Stimulated activated CD4-positive, alpha-beta T cell treated with anti-CD3 and anti-CD28 coated beads, TNF-alpha, amount 100 ng/mL, for 48 hours (primary cell): ENCODE results near the gene ZNF83.
"Not testable (repeated sequence)": the region's sequence is repeated elsewhere in the genome, so short reads cannot be mapped to it uniquely, and the experiment has no call there.

Source experiments
- DNase-seq, 3 donors: peaks; one replicate each; pipeline ENCODE4 v3.0.0-alpha.2; 2020; ENCODE audit warnings: low read depth in 3 of 3

ZNF83 gene

DNA sequence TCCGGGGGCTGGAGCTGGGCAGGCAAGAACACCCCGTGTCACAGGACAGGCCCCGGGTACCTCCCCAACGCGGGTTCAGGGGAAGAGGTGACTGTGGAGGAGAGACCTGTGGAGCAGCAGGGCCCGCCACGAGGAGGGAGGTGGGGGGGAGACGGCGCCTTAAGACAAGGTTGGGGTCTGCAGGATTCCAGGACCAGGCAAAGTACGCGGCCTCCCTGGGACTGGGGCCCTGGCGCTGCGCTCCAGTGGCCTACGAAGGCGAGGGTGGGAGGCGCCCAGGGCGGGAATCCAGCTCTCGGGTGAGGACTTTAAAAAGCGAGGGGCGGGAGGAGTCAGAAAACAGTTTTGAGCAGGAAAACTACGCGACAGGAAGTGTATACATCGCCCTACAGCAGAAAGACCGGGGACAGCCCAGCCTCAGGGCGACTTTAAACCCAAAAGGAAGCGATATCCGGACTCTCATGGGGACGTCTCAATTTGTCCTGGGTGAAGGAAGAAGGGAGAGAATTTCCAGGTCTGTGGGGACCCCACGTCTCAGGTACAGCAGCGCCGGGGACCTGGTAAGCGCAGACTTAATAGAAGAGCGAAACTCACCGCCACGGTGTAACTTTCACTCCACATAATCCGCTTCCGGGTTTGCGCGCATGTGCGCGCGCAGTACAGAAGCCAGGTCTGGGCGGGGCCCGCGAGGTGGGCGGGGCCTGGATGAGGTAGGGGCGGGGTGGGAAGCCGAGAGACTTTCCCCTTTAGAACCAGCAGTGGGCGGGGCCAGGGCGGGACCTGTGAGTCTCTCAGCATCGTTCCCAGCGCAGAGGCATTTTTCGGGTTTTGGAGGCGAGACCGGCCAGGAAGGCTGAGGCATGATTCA, at the start of gene ZNF83:
Gene ZNF83, minus strand, starts transcription at position 638 of the 868 bp plus-strand sequence.
- DNase-seq, result peak; percentile 79 to 91 (median 83)

DNA sequence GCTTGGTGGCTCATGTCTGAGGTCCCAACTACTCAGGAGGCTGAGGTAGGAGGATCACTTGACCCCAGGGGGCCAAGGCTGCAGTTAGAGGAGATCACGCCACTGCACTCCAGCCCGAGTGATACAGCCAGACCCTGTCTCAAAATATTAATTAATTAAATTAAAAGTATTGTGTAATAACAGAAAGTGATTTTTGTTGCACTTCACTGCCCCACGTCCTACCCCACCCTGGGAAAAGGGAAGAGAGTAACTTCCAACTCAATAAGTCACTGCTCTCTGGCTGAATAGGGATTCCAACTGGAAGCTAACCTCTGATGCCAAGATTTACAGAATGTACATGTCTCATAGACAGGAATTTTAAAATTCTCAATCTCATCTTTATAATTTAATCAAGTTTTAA, 49.5 kb upstream of the ZNF83 start:
- DNase-seq, result no peak

DNA sequence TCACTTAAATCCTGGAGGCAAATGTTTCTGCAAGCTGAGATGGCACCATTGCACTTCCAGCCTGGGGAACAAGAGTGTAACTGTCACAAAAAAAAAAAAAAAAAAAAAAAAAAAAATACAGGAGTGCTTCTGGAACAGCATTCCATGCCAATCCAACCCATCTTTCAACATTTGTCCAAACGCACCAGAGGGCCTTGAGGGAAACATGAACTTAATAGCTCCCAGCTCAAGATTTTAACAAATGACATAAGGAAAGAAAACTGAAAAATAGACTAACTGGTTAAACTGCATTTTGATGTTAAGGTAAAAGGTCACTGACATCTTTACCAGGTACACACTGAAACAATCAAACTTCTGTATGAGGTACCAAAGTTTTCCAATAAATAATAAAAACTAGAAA, 47.7 kb upstream of the ZNF83 start:
- no peak for DNase-seq

DNA sequence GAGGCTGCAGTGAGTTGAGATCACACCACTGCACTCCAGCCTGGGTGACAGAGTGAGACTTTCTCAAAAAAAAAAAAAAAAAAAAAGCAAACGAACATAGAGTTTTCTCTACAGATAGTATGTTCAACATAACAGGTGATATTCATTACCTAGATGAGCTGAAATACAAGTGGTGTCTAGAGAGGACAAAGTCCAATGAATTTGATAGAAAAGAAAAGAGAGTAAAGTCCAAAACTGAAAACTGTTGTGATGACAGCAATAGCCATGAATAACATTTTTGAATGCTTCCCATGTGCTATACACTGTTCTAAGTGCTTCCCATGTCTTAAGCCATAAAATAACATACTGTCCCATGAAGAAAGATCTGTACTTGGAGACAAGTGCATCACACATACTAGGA, 43.1 kb upstream of the ZNF83 start:
- DNase-seq, result not testable (repeated sequence)

DNA sequence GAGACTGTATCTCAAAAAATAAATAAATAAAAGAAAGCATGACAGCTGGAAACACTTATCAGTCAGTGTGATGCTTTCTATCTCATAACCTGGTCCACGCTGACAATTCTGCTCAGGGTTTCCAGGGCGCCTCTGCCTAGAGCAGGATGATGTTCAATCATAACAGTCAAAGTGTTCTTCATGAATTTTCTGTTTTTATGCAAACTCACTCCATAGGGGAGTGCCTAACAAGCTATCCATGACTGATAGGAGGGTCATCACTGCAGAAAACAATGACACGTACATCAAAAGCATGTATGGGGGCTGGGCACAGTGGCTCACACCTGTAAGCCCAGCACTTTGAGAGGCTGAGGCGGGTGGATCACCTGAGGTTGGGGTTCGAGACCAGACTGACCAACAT, 41.4 kb upstream of the ZNF83 start:
- DNase-seq, result no peak

DNA sequence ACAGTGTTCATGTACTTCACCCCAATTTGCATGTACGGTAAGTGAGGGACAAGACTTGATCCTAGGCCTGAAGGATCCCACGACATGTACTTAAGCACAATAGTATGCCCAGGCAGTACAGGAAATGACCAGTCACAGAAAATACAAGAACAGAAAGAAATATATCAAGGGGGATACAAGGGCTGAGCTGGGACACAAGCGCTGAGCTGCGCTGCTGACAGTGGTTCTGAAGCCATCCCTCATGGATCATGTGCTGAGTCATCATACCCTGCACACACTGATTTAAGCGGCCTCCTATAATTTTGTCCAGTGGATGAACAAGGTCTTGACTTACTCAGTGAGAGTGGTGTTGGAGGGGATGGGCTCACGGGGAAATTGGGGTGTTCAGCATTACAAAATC, 37.1 kb upstream of the ZNF83 start:
- DNase-seq, result not testable (repeated sequence)

DNA sequence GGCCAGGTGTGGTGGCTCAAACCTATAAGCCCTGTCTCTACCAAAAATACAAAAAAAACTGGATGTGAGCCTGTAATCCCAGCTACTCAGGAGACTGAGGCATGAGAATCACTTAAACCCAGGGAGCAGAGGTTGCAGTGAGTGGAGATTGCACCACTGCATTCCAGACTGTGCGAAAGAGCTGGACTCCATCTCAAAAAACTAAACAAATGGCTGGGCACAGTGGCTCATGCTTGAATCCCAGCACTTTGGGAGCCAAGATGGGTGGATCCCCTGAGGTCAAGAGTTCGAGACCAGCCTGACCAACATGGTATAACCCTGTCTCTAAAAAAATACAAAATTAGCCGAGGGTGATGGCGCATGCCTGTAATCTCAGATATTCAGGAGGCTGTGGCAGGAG, 34.9 kb upstream of the ZNF83 start:
- DNase-seq, result no peak

DNA sequence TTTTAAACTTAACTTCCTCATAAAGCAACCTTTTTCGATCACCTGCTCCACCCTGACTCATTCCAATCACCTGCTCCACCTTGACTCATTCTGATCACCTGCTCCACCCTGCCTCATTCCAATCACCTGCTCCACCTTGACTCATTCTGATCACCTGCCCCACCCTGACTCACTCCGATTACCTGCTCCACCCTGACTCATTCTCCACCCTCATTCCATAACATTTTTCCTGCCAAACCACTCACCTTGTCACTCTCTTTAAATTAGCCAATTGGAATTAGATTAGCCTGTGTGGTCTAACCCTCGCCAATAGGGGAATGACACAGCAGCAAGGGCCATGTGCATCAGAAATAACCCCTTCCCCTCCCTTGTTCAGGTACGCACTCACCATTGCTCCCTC, 31.9 kb upstream of the ZNF83 start:
- DNase-seq, result no peak

DNA sequence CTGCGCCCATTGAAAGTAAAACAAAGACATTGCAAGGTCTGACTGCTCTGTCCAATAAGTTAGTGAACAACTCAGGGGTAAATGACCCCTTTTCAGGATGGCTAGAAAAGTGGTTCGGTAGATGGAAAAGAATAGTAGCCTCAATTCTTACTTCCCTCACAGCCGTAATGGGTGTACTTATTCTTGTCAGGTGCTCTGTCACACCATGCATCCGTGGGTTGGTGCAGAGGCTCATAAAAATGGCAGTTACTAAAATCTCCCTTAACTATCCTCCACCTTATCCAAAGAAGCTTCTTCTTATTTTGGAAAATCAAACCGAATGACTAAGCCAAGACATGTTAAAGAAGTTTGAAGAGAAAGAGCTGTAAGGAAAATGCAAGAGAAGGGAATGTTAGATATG, 31.4 kb upstream of the ZNF83 start:
- no peak for DNase-seq

DNA sequence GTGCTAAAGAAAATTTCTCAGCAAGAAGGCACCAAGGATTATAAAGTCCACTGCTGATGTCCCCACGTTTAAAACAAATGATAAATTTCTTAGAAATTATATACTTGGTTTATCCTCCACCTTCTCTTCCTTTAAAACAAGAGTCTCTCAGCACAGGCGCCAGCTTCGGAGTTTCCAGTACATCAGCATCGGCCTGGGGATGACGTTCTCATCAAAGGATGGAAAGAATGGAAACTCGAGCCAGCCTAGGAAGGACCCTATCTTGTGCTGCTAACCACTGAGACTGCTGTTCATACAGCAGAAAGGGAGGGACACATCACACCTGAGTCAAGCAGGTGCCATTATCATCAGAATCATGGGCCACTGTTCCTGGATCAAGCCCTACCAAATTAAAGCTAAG, 29.8 kb upstream of the ZNF83 start:
- DNase-seq, result no peak

DNA sequence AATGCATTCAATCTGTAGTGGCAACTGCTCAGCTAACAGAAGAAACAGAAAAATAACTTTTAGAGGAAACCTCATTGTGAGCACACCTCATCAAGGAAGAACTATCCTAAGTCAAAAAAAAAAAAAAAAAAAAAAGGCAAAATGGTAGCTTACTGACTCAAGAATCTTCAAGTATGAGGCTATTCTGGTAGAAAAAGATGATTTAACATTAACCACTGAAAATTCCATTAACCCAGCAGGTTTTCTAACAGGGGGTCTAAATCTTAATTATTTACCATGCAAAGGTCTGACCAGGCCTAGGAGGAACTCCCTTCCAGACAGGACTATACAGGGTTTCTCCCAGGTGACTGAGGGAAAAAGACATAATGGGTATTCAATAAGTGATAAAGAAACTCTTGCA, 28.4 kb upstream of the ZNF83 start:
- DNase-seq, result no peak

DNA sequence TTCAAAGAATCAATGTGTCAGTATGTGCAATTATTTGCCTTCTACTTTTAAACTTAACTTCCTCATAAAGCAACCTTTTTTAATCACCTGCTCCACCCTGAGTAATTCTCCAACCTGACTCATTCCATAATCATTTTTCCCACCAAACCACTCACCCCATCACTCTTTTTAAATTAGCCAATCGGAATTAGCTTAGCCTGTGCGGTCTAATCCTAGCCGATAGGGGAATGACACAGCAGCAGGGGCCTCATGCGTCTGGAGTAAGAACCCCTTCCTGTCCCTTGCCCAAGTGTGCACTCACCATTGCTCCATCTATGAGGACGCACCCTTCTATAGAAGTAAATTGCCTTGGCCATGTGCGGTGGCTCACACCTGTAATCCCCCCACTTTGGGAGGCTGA, 27.4 kb upstream of the ZNF83 start:
- no peak for DNase-seq

DNA sequence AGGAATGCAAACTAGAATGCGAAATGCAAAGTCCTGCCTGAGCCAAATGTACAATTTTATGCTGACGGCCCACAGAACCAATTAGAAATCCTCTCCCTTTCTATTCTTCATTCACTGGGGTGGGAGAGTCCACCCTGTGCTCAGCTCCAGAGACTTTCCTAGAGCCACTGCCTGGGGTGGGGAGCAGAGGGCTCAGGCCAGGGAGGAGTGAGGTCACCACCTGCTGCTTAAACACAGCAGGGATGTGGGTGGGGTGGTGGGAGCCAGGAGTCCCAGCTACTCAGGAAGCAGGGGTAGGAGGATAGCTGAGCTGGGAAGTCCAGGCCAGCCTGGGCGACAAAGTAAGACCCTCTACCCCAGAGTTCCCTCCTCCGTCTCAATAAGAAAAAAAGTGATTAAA, 26.9 kb upstream of the ZNF83 start:
- no peak for DNase-seq

DNA sequence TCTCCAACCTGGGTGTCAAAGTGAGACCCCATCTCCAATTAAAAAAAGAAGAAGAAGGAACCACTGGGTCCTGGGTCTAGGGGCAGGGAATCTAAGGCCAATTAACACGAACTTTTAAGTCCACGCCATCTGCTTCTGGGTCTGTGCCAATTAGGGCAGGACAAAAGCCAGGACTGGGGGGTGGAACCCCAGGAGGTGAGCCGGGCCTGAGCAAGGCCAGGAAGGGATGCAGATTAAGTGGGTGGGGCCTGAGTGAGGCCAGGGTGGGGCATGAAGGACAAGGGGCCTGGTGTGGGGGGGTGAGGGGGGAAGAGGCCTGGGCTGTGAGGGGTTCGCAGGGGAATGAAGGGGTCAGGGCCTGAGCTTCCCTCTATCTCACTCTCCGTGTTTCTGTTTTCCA, 26.3 kb upstream of the ZNF83 start:
- DNase-seq, result no peak

DNA sequence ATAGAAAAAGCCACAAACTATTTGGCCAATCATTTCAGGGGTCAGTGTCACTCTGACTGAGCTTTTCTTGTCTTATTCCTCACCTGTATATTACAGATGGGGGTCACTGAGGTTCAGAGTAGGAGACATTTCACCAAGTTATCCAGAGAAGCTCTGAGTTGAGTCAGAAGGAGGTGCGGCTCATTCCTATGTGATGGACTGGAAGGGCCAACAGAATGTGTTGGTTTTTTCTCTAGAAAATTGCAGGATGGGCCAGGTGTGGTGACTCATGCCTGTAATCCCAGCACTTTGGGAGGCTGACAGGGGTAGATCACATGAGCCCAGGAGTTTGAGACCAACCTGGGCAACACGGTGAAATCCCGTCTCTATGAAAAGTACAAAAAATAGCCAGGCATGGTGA, 24.5 kb upstream of the ZNF83 start:
- DNase-seq, result no peak

DNA sequence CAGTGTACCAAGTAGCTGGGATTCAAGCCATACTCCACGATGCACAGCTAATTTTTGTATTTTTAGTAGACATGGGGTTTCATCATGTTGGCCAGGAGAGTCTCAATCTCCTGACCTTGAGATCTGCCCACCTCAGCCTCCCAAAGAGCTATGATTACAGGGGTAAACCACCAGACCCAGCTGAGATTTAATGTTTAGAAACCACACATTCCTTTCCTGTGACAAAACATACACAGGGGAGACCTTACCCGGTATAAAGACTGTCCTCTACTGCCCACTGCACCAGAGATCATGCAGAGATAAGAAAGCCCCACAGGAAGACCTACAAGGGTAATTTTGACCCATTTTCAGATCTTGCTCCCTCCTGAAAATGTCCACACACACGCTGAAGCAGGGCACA, 22.8 kb upstream of the ZNF83 start:
- DNase-seq, result no peak

DNA sequence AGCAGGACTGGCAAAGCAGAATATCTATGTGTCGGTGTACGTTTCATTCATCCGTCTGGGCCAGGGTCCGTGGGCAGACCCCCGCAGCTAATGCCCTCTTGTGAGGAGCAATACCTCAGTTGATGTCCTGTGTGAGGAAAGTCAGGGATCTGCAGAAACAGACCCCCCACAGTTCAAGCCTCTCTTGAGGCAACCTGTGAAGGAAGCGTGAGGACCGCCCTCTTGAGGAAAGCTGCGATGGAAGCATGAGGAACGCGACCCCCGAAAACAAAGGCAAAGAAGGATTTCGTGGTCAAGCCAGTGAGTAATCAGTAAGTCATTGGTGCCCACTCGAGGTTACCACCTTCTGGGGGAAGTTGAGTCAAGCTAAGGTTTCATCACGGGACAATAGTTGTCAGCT, 20.9 kb upstream of the ZNF83 start:
- DNase-seq, result no peak

DNA sequence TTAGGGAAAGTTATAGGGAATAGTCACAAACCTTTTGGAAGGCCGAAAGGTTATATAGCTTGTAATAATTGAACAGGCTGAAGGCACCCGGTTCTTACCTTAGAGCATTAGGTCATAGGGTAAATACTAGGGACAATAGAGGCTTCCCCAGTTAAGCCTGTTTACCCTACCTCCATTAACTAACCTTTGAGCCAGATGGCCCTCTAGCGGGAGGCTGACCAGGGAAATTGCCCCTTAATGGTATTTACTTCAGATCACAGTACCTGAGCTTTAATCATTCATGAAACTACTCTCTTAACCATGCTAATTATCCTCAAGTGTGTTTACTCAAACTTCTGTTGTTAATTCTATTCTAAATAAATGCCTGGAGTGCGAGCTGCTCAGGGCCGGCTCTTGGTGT, 20.4 kb upstream of the ZNF83 start:
- DNase-seq, result no peak

DNA sequence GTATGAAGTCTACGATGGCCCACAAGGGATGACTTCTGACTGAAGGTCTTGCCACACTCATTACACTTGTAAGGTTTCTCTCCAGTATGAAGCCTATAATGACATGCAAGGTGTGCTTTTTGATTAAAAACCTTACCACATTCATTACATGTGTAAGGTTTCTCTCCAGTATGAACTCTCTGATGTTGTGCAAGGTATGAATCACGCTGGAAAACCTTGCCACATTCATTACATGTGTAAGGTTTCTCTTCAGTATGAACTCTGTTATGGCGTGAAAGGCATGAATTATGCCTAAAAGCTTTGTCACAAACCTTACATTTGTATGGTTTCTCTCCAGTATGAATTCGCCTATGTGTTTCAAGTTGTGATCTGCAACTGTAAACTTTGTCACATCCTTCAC, 15.0 kb upstream of the ZNF83 start:
- no peak for DNase-seq

DNA sequence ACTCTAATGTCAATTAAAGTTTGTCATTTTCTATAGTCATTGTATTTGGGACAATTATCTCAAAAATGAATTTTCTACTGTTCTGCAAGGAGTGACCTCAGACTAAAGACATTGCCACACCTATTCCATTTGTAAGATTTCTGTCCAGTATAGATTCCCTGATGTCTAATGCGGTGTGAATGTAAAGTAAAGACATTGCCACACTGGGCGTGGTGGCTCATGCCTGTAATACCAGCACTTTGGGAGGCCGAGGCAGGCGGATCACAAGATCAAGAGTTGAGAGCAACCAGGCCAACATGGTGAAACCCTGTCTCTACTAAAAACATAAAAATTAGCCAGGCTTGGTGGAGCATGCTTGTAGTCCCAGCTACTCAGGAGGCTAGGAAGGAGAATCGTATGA, 13.8 kb upstream of the ZNF83 start:
- no peak for DNase-seq

DNA sequence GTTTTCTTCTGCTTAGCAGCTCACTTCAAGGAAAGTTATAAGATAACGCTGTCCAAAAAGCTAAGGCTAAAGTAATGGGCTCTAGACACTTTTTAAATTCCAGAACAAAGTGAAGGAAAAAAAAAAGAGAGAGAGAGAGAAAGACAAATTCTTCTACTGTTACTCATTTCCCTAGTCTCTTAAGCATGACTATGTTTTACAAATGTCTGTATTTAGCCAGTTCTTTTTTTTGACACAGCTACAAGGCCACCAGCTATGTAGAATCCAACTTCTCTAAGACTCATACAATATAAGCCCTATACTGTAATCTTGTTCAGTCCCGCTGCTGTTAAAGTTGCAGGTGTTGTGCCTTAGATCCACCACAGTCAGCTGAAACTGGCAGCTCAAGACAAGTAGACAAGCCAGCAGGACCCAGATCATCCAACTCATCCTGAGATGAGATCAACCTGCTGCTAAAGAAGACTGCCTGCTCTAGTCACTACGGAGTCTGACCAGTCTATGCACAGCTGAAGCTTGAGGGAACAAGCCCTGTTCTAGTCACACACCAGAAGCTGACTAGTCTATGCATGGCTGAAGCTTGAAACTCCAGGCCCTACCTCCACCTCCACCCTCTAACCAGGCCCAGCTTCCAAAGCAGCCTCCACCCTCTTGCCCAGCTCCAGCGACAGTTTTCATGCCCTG, 10.3 kb upstream of the ZNF83 start:
- no peak for DNase-seq

DNA sequence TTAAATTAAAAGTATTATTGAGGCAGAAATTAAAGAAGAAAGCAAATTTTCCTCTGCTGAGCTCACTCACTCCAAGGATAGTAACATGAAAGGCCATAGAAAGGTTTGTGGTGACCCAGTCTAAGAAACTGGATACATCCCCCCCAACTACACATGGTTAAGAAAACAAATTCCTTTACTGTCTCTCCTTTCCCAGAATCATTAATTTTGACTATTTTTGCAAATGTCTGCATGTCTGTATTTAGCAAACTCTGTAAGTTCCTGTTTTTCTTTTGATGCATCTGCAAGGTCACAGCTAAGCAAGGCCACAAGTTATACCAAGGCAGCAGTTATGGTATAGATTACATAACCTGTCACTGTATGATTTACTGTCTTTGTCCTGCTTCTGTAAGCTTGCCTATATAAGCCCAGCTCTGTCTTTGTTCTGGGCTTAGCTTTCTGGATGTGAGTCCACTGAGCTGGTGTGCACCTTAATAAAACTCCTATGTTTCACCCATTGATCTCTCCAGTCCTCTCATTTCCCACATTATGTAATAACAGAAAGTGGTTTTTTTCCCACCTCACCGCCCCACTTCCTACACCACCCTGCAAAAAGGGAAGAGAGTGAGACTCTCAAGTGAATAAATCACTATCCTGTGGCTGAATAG, 8.5 kb upstream of the ZNF83 start:
- DNase-seq, result no peak

DNA sequence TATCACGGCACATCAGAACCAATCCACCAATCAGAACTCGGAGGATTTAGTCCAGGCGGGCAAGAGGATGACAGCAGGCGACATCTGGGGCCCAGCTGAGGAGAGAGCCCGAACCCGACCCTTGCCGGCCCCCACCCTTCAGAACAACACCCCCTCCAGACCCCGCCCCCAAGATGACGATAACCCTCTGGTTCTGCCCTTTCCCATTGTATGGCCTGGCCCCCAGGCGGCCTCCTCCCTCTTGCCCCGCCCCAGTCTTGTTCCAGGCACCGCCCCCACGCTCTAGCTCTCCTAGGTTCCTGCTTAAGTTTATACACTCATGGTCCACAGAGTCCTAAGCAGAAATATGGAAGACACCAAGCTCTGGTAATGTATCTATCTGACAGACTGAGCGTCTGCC, 2.8 kb upstream of the ZNF83 start:
- DNase-seq, result no peak
